OCI-LY1 (cell line): ENCODE results near the gene PODNL1.

Experiments used
- CTCF ChIP-seq: fragments of 200-600 bp; sonication (generic), shearing (Covaris generic); IDR thresholded peaks from 2 replicates; pipeline ENCODE4 v1.5.1; 2017; ENCODE audit warnings: mild to moderate bottlenecking, antibody characterized with exemption, low read length, moderate library complexity, mixed read lengths
- EZH2 ChIP-seq: fragments of 200-600 bp; sonication (generic), shearing (Covaris generic); IDR thresholded peaks from 2 replicates; pipeline ENCODE4 v1.8.0; 2017; ENCODE audit warnings: borderline replicate concordance, mixed run types, mild to moderate bottlenecking, antibody characterized with exemption, low read length, moderate library complexity, mixed read lengths

GRCh38 chr19:13985771-13986347 is 47.6 kb upstream of the PODNL1 start:
- no peak for TF ChIP-seq CTCF
- TF ChIP-seq EZH2, result no peak
